IMR-90 (cell line): ENCODE data around the gene FOXP1. TPM values are rescaled to one million over a fixed set of nuclear protein-coding genes. Genes with fewer than 3 reads are reported as not detected.

Source experiments
- ATAC-seq: fragments of 200-7000 bp; cut with Tn5 transposase; 2 replicates; pipeline ENCODE4 v1.9.1; 2020; ENCODE audit warnings: low read depth, mild to moderate bottlenecking, moderate library complexity
- BruUV-seq: library from RNA; stranded (reverse); fragments of 400-500 nt; replicated peaks from 2 replicates; lab custom pipeline; 2021; lab: Mats Ljungman, UMichigan
- CTCF ChIA-PET: fragments of 300-600 bp; formaldehyde crosslinking; extraction: SDS; loops from one replicate; lab custom pipeline; 2021; ENCODE audit warnings: antibody characterized with exemption; lab: Yijun Ruan, JAX
- POLR2A ChIA-PET: fragments of 300-600 bp; sonication (Branson Sonifier 250); formaldehyde crosslinking; loops from one replicate; lab custom pipeline; 2022; ENCODE audit warnings: antibody characterized with exemption; ENCODE audit not compliant: unreplicated experiment; lab: Charles Lee
- DNase-seq: peaks from one replicate; pipeline ENCODE4 v3.0.0; 2013
- H2AFZ ChIP-seq: replicated peaks from 2 replicates; pipeline ENCODE3; 2013; ENCODE audit warnings: low read length, mild to moderate bottlenecking; ENCODE audit not compliant: poor library complexity
- H2AK5ac ChIP-seq: 2 replicates; pipeline ENCODE4 v1.6.1; 2013; ENCODE audit warnings: low read depth, low read length, inconsistent platforms
- H2AK9ac ChIP-seq: replicated peaks from 2 replicates; pipeline ENCODE3; 2013; ENCODE audit warnings: mild to moderate bottlenecking, low read depth, low read length, moderate library complexity; ENCODE audit not compliant: poor library complexity
- H2BK120ac ChIP-seq: 2 replicates; pipeline ENCODE4 v1.6.1; 2013; ENCODE audit warnings: low read depth, low read length, inconsistent platforms
- H2BK15ac ChIP-seq: 3 replicates; pipeline ENCODE4 v1.6.1; 2013; ENCODE audit warnings: low read depth, low read length, inconsistent platforms
- H2BK20ac ChIP-seq: 2 replicates; pipeline ENCODE4 v1.6.1; 2013; ENCODE audit warnings: low read depth, mild to moderate bottlenecking, inconsistent platforms, low read length, moderate library complexity
- H2BK5ac ChIP-seq: 2 replicates; pipeline ENCODE4 v1.6.1; 2013; ENCODE audit warnings: mild to moderate bottlenecking, low read depth, low read length, inconsistent platforms; ENCODE audit not compliant: poor library complexity, severe bottlenecking
- H3K14ac ChIP-seq: replicated peaks from 2 replicates; pipeline ENCODE4 v1.6.1; 2013; ENCODE audit warnings: low read depth, low read length, inconsistent platforms
- H3K18ac ChIP-seq: 2 replicates; pipeline ENCODE4 v1.6.1; 2013; ENCODE audit warnings: low read depth, low read length, control low read depth
- H3K23ac ChIP-seq: 2 replicates; pipeline ENCODE4 v1.6.1; 2013; ENCODE audit warnings: low read depth, low read length, inconsistent platforms
- H3K27ac ChIP-seq: 2 replicates; pipeline ENCODE4 v1.5.1; 2013; ENCODE audit warnings: mild to moderate bottlenecking, control low read depth, low read length; ENCODE audit not compliant: insufficient read depth
- H3K27me3 ChIP-seq: 2 replicates; pipeline ENCODE4 v1.6.1; 2013; ENCODE audit warnings: low read length; ENCODE audit not compliant: control insufficient read depth, insufficient read depth
- H3K36me3 ChIP-seq: 2 replicates; pipeline ENCODE4 v1.6.1; 2013; ENCODE audit warnings: low read length, mixed read lengths; ENCODE audit not compliant: control insufficient read depth, insufficient read depth
- H3K4ac ChIP-seq: 2 replicates; pipeline ENCODE4 v1.6.1; 2013; ENCODE audit warnings: low read depth, low read length, inconsistent platforms
- H3K4me1 ChIP-seq: 2 replicates; pipeline ENCODE4 v1.6.1; 2013; ENCODE audit warnings: low read length, mixed read lengths; ENCODE audit not compliant: control insufficient read depth, insufficient read depth
- H3K4me2 ChIP-seq: 2 replicates; pipeline ENCODE4 v1.6.1; 2013; ENCODE audit warnings: low read depth, mild to moderate bottlenecking, control low read depth, low read length, moderate library complexity
- H3K4me3 ChIP-seq: 2 replicates; pipeline ENCODE4 v1.5.1; 2013; ENCODE audit warnings: low read depth, mild to moderate bottlenecking, control low read depth, low read length, moderate library complexity; ENCODE audit not compliant: insufficient read depth
- H3K56ac ChIP-seq: 2 replicates; pipeline ENCODE4 v1.6.1; 2013; ENCODE audit warnings: low read length, inconsistent platforms; ENCODE audit not compliant: insufficient read depth; ENCODE audit errors: extremely low read depth
- H3K79me1 ChIP-seq, 2 experiments: 2 replicates each; pipeline ENCODE4 v1.6.1; 2013; ENCODE audit warnings: low read length in 2 of 2, inconsistent platforms in 1 of 2, low read depth in 1 of 2
- H3K9ac ChIP-seq: 2 replicates; pipeline ENCODE4 v1.6.1; 2013; ENCODE audit warnings: low read depth, low read length, control low read depth
- H3K9me1 ChIP-seq: 2 replicates; pipeline ENCODE4 v1.6.1; 2013; ENCODE audit warnings: low read length, inconsistent platforms; ENCODE audit not compliant: insufficient read depth
- H3K9me3 ChIP-seq: 2 replicates; pipeline ENCODE4 v1.6.1; 2013; ENCODE audit warnings: low read length; ENCODE audit not compliant: control insufficient read depth, insufficient read depth
- H4K20me1 ChIP-seq: 2 replicates; pipeline ENCODE4 v1.6.1; 2013; ENCODE audit warnings: low read length, inconsistent platforms; ENCODE audit not compliant: insufficient read depth
- H4K5ac ChIP-seq: 2 replicates; pipeline ENCODE4 v1.6.1; 2013; ENCODE audit warnings: mild to moderate bottlenecking, low read depth, low read length, control low read depth
- H4K8ac ChIP-seq, 2 experiments: 2 replicates each; pipeline ENCODE4 v1.6.1; 2013; ENCODE audit warnings: low read depth in 2 of 2, low read length in 2 of 2, control low read depth in 1 of 2, inconsistent platforms in 1 of 2
- H4K91ac ChIP-seq: 2 replicates; pipeline ENCODE4 v1.6.1; 2013; ENCODE audit warnings: low read depth, low read length, inconsistent platforms; ENCODE audit not compliant: insufficient read depth
- CEBPB ChIP-seq: IDR thresholded peaks from 2 replicates; pipeline ENCODE4 v1.6.1; 2012; ENCODE audit warnings: low read depth, low read length, improper control_type of control experiment
- FOS ChIP-seq: fragments of 150-350 bp; IDR thresholded peaks from 2 replicates; pipeline ENCODE4 v1.6.1; 2016; ENCODE audit warnings: low read depth, low read length
- MXI1 ChIP-seq: IDR thresholded peaks from 2 replicates; pipeline ENCODE4 v1.6.1; 2012; ENCODE audit warnings: low read depth, mild to moderate bottlenecking, low read length, moderate library complexity, borderline replicate concordance
- RAD21 ChIP-seq: IDR thresholded peaks from 2 replicates; pipeline ENCODE4 v1.6.1; 2012; ENCODE audit warnings: low read length, improper control_type of control experiment
- RFX5 ChIP-seq: IDR thresholded peaks from 2 replicates; pipeline ENCODE4 v1.8.0; 2012; ENCODE audit warnings: low read depth, mild to moderate bottlenecking, low read length, moderate library complexity
- WGBS, 2 experiments: methylation state at CpG; one replicate each; pipeline versions ENCODE4 v1.1.5 to v1.1.7; 2013; ENCODE audit warnings: missing lambda C conversion rate in 2 of 2; ENCODE audit not compliant: insufficient read length in 1 of 2; ENCODE audit errors: extremely low coverage in 2 of 2; 5-methylcytosine and 5-hydroxymethylcytosine counted together
- dilution Hi-C: fragments of 300-500 bp; cut with HindIII; formaldehyde crosslinking; loops from one replicate; pipeline ENCODE4 v1.14.3; 2018; ENCODE audit warnings: low sequenced_read_pairs; ENCODE audit not compliant: unreplicated experiment
- in situ Hi-C: fragments of 300-500 bp; cut with MboI; formaldehyde crosslinking; loops from 3 replicates; pipeline ENCODE4 v1.14.3; 2019; ENCODE audit warnings: low sequenced_read_pairs, inconsistent platforms, mixed read lengths
- intact Hi-C: fragments of 100-400 bp; cut with micrococcal nuclease; formaldehyde crosslinking; loops from 2 replicates; pipeline ENCODE4 v1.10.0; 2022
- polyA plus RNA-seq, 3 experiments: library from polyadenylated mRNA; depleted of rRNA; stranded (reverse); fragments of >200 nt; gene quantifications; 2 replicates each; pipeline ENCODE4 v1.2.3, GENCODE V29; 2012; ENCODE audit warnings: low replicate concordance in 1 of 3
- total RNA-seq: library from RNA; depleted of rRNA; stranded (reverse); fragments of >200 nt; gene quantifications from 2 replicates; pipeline ENCODE4 v1.2.3, GENCODE V29; 2012

FOXP1 gene
- total and polyA plus RNA-seq, 2 of the 4 experiments (the other 2 are of a cell fraction) = 37.0 to 132 TPM

- dilution Hi-C loops = no loop called here
- Histone ChIP-seq H3K4ac (peak overlapping the region; percentile 92), H4K5ac (peak overlapping the region; percentile 35), H2BK20ac (peak overlapping the region; percentile 80), H3K9ac (peak overlapping the region; percentile 34; the same call in 1 of the 2 replicates), H2BK15ac (peak overlapping the region; percentile 55; the same call in 2 of the 3 replicates), H2AK9ac (peak overlapping the region; percentile 65), H3K18ac (peak overlapping the region; percentile 86), H3K79me1 (peaks cover 50 to 84% of the 10 kb centered on the region in 2 experiments), H3K4me2 (peak overlapping the region; percentile 63), H3K9me3 (no peaks in the 10 kb centered on the region), H4K8ac (peak overlapping the region; percentile 41 to 80; a peak in 3 of 4 replicates), H4K91ac (peak overlapping the region; percentile 75), H2AFZ (no peak overlapping the region), H2BK120ac (peak overlapping the region; percentile 76), H3K27ac (peak overlapping the region; percentile 51; the same call in 1 of the 2 replicates), H4K20me1 (peaks cover 57% of the 10 kb centered on the region), H3K4me1 (peaks cover 36% of the 10 kb centered on the region), H3K4me3 (no peak overlapping the region), H2AK5ac (peak overlapping the region; percentile 72; the same call in 1 of the 2 replicates), H3K56ac (0 out of 2 replicates have a peak overlapping the region, but pooled peaks have one; percentile 3), H3K14ac (peak overlapping the region; percentile 87), H3K27me3 (no peaks in the 10 kb centered on the region), H3K9me1 (peaks cover 36% of the 10 kb centered on the region), H2BK5ac (peak overlapping the region; percentile 75), H3K23ac (peak overlapping the region; percentile 96), H3K36me3 (peaks cover 50% of the 10 kb centered on the region)
- ATAC-seq = peak; percentile 65
- ChIA-PET POLR2A (no interaction called here), CTCF (interaction anchor here (0.5 kb wide), 1 partner anchor 10 kb away, joined by 4 read pairs; no protein-coding TSS in a partner anchor)
- intact Hi-C loops = loop anchor here (10.0 kb wide), 1 partner anchor 605 kb away; no protein-coding TSS in a partner anchor
- peak; percentile 83 for DNase-seq
- TF ChIP-seq RAD21 (no peak), FOS (peak; percentile 17; the same call in 1 of the 2 replicates), RFX5 (no peak), CEBPB (peak; percentile 54; the same call in 1 of the 2 replicates), MXI1 (0 out of 2 replicates have a peak, but pooled peaks have one; percentile 23)
- BruUV-seq = no TSS peak
- no CpG with 5 or more reads among the region's 2 CpGs for WGBS, 2 experiments
- in situ Hi-C loops = no loop called here
Measured at GRCh38 chr3:71050166-71050537, 533.4 kb downstream of the FOXP1 start.
